Ishikawa (cell line): Measurements from ENCODE around the gene CXCR1.

Experiments
- CEBPB ChIP-seq: IDR thresholded peaks from 2 replicates; pipeline ENCODE4 v1.6.1; 2012
- CREB1 ChIP-seq: IDR thresholded peaks from 2 replicates; pipeline ENCODE4 v1.6.1; 2012; ENCODE audit warnings: low read depth
- EGR1 ChIP-seq: IDR thresholded peaks from 2 replicates; pipeline ENCODE4 v1.6.1; 2012
- EP300 ChIP-seq: IDR thresholded peaks from 2 replicates; pipeline ENCODE4 v1.6.1; 2012; ENCODE audit warnings: borderline replicate concordance
- FOXM1 ChIP-seq: IDR thresholded peaks from 2 replicates; pipeline ENCODE4 v1.6.1; 2012; ENCODE audit warnings: low read depth, borderline replicate concordance
- MAX ChIP-seq: IDR thresholded peaks from 2 replicates; pipeline ENCODE4 v1.6.1; 2012
- NFIC ChIP-seq: IDR thresholded peaks from 2 replicates; pipeline ENCODE4 v1.6.1; 2012
- RAD21 ChIP-seq: IDR thresholded peaks from 2 replicates; pipeline ENCODE4 v1.6.1; 2012; ENCODE audit warnings: low read depth
- REST ChIP-seq: IDR thresholded peaks from 2 replicates; pipeline ENCODE4 v1.6.1; 2012; ENCODE audit warnings: low read depth, mild to moderate bottlenecking
- TAF1 ChIP-seq: IDR thresholded peaks from 2 replicates; pipeline ENCODE4 v1.6.1; 2012; ENCODE audit warnings: low read depth, mild to moderate bottlenecking
- TCF12 ChIP-seq: IDR thresholded peaks from 2 replicates; pipeline ENCODE4 v1.6.1; 2012; ENCODE audit warnings: low read depth
- TEAD4 ChIP-seq: IDR thresholded peaks from 2 replicates; pipeline ENCODE4 v1.6.1; 2012
- USF1 ChIP-seq: IDR thresholded peaks from 2 replicates; pipeline ENCODE4 v1.6.1; 2012
- YY1 ChIP-seq: IDR thresholded peaks from 2 replicates; pipeline ENCODE4 v1.6.1; 2012; ENCODE audit warnings: low read depth
- ZBTB7A ChIP-seq: IDR thresholded peaks from 2 replicates; pipeline ENCODE4 v1.6.1; 2012; ENCODE audit warnings: low read depth

The CXCR1 gene

GRCh38 chr2:218129458-218130135, 37.2 kb downstream of the CXCR1 start:
- TF ChIP-seq FOXM1 (no peak), REST (no peak), EP300 (no peak), CEBPB (no peak), MAX (no peak), USF1 (no peak), RAD21 (no peak), TCF12 (no peak), ZBTB7A (no peak), TAF1 (no peak), TEAD4 (no peak), EGR1 (no peak), NFIC (no peak), CREB1 (no peak), YY1 (no peak)

- TF ChIP-seq EP300 (no peak), TEAD4 (no peak), YY1 (no peak), TCF12 (no peak), CREB1 (no peak), FOXM1 (no peak), RAD21 (no peak), TAF1 (no peak), ZBTB7A (no peak), CEBPB (no peak), REST (no peak), MAX (no peak), EGR1 (no peak), NFIC (no peak)
Observed at GRCh38 chr2:218128781-218129457, 37.8 kb downstream of the CXCR1 start.

GRCh38 chr2:218127929-218128455, 38.8 kb downstream of the CXCR1 start:
- no peak for TF ChIP-seq ZBTB7A
- no peak for TF ChIP-seq CREB1
- no peak for TF ChIP-seq TEAD4
- no peak for TF ChIP-seq MAX
- no peak for TF ChIP-seq TCF12

- no peak for TF ChIP-seq RAD21
- TF ChIP-seq EP300, result no peak
- no peak for TF ChIP-seq REST
- TF ChIP-seq TCF12, result no peak
- TF ChIP-seq YY1, result no peak
- no peak for TF ChIP-seq FOXM1
- no peak for TF ChIP-seq EGR1
- no peak for TF ChIP-seq CREB1
- TF ChIP-seq CEBPB, result no peak
- TF ChIP-seq TEAD4, result no peak
- no peak for TF ChIP-seq MAX
Observed at GRCh38 chr2:218125626-218126080, 41.1 kb downstream of the CXCR1 start, which contains the start of gene CXCR2. Gene CXCR2 (plus strand): TSS chr2:218126028. CDS start chr2:218134802, 8,774 bp downstream.
